GM12875 (cell line): ENCODE data around the gene FLNC.

Experiments used
- H3K4me3 ChIP-seq: one replicate; pipeline ENCODE4 v1.5.1; 2011; ENCODE audit warnings: low read depth, low read length, control low read depth
- TF ChIP-seq, protein P1 (sequence below): IDR thresholded peaks from 2 replicates; pipeline ENCODE4 v1.5.1; 2011; ENCODE audit warnings: low read depth, mild to moderate bottlenecking, control low read depth, inconsistent platforms, low read length, moderate library complexity, borderline replicate concordance; ENCODE audit not compliant: insufficient read depth

Gene FLNC

GRCh38 chr7:128852537-128853254 is 22.5 kb downstream of the FLNC start:
- TF ChIP-seq, protein P1, sequence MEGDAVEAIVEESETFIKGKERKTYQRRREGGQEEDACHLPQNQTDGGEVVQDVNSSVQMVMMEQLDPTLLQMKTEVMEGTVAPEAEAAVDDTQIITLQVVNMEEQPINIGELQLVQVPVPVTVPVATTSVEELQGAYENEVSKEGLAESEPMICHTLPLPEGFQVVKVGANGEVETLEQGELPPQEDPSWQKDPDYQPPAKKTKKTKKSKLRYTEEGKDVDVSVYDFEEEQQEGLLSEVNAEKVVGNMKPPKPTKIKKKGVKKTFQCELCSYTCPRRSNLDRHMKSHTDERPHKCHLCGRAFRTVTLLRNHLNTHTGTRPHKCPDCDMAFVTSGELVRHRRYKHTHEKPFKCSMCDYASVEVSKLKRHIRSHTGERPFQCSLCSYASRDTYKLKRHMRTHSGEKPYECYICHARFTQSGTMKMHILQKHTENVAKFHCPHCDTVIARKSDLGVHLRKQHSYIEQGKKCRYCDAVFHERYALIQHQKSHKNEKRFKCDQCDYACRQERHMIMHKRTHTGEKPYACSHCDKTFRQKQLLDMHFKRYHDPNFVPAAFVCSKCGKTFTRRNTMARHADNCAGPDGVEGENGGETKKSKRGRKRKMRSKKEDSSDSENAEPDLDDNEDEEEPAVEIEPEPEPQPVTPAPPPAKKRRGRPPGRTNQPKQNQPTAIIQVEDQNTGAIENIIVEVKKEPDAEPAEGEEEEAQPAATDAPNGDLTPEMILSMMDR: no peak
- H3K4me3 ChIP-seq: no peak overlapping the region

DNA sequence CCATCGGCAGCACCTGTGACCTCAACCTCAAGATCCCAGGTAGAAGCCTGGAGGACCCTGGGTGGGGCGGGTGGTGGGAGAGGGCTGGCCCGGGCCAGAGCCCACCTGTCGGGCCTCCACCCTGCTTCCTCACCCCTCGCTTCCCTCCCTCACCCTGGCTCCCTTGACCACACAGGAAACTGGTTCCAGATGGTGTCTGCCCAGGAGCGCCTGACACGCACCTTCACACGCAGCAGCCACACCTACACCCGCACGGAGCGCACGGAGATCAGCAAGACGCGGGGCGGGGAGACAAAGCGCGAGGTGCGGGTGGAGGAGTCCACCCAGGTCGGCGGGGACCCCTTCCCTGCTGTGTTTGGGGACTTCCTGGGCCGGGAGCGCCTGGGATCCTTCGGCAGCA is 23.6 kb downstream of the FLNC start:
- no peak overlapping the region for H3K4me3 ChIP-seq
- TF ChIP-seq, protein P1: no peak

DNA sequence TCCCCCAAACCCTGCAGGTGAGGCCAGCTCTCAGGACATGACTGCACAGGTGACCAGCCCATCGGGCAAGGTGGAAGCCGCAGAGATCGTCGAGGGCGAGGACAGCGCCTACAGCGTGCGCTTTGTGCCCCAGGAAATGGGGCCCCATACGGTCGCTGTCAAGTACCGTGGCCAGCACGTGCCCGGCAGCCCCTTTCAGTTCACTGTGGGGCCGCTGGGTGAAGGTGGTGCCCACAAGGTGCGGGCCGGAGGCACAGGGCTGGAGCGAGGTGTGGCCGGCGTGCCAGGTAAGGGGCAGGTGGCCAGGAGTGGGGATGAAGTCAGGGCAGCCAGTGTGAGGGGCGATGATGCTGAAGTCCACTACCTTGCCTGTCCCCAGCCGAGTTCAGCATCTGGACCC is 24.2 kb downstream of the FLNC start:
- TF ChIP-seq, protein P1: no peak
- no peak overlapping the region for H3K4me3 ChIP-seq

DNA sequence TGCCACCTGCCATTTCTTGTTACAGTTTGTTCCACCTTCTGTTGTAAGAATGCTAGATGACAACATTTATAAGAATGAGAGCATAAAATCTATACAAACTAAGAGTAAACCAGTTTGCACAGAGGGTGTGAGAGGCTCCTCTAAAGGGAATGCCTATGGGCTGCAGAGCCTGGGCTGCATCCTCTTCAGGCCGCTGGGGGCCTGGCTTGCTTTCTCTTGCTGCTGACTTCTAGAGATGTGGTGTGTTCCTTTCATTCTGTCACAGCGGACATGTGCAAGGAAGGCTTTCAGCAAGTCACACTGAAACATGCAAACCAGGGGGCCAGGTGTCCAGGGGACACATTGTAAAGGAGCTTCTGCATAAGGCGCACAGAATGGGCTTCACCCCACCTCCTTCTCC is 25.4 kb downstream of the FLNC start:
- TF ChIP-seq, protein P1: no peak
- H3K4me3 ChIP-seq: no peak overlapping the region

- TF ChIP-seq, protein P1: no peak
- no peak overlapping the region for H3K4me3 ChIP-seq
These were observed 26.0 kb downstream of the FLNC start for GRCh38 chr7:128856001-128856718.

- no peak overlapping the region for H3K4me3 ChIP-seq
- TF ChIP-seq, protein P1: no peak
These were observed 28.4 kb downstream of the FLNC start for GRCh38 chr7:128858380-128859231.
